Lower lobe of right lung (tissue), 2 donors: ENCODE measurements around the gene PILRB. TPM values are rescaled to one million over a fixed set of nuclear protein-coding genes. Genes with fewer than 3 reads are reported as not detected.

ENCODE experiments used
- ATAC-seq, 2 donors: fragments of 200-7000 bp; cut with Tn5 transposase; one replicate each; pipeline ENCODE4 v1.9.1; 2020 to 2022; ENCODE audit warnings: mild to moderate bottlenecking in 2 of 2, moderate library complexity in 2 of 2
- DNase-seq: peaks from one replicate; pipeline ENCODE4 v3.0.0-alpha.2; 2020
- H3K27ac ChIP-seq: fragments of 200-600 bp; one replicate; pipeline ENCODE4 v1.8.0; 2022
- H3K27me3 ChIP-seq: fragments of 200-600 bp; one replicate; pipeline ENCODE4 v1.8.0; 2022; ENCODE audit warnings: low read depth
- H3K36me3 ChIP-seq: fragments of 200-600 bp; one replicate; pipeline ENCODE4 v1.8.0; 2022; ENCODE audit warnings: mild to moderate bottlenecking
- H3K4me1 ChIP-seq: fragments of 200-600 bp; one replicate; pipeline ENCODE4 v1.8.0; 2022
- H3K4me3 ChIP-seq: fragments of 200-600 bp; one replicate; pipeline ENCODE4 v1.8.0; 2022; ENCODE audit warnings: mild to moderate bottlenecking
- H3K9me3 ChIP-seq: fragments of 200-600 bp; one replicate; pipeline ENCODE4 v1.8.0; 2022
- CTCF ChIP-seq: fragments of 200-600 bp; IDR thresholded peaks from one replicate; pipeline ENCODE4 v1.8.0; 2022; ENCODE audit warnings: antibody characterized with exemption, mild to moderate bottlenecking
- intact Hi-C: fragments of 100-400 bp; cut with DNase I; formaldehyde crosslinking; loops from one replicate; pipeline ENCODE4 v1.11.0; 2022
- total RNA-seq: library from RNA; stranded (reverse); fragmentation: NEBNext Ultra II Directional; extraction: Animal tissue kit (Norgen Biotek cat#: 25700); gene quantifications from one replicate; pipeline ENCODE4 v1.2.1, GENCODE V29; 2021
- donor health status: DM: no; HTN: yes; CAD: no; lungs with severe emphysema.

The PILRB gene
- total RNA-seq, 1 donor from 2014 or later = 35.9 TPM

GRCh38 chr7:100401811-100402210, 43.9 kb downstream of the PILRB start:
- ATAC-seq = no peak
- H3K27ac ChIP-seq = no peak overlapping the region
- no peak overlapping the region for H3K4me3 ChIP-seq
- no peaks in the 10 kb centered on the region for H3K36me3 ChIP-seq
- no peaks in the 10 kb centered on the region for H3K27me3 ChIP-seq
- TF ChIP-seq CTCF = no peak
- intact Hi-C loops = no loop called here
- H3K9me3 ChIP-seq = no peaks in the 10 kb centered on the region
- H3K4me1 ChIP-seq = no peaks in the 10 kb centered on the region
- no peak for DNase-seq

GRCh38 chr7:100402241-100402640, 44.3 kb downstream of the PILRB start:
- no peaks in the 10 kb centered on the region for H3K36me3 ChIP-seq
- TF ChIP-seq CTCF = no peak

GRCh38 chr7:100406767-100407166, 48.9 kb downstream of the PILRB start:
- Histone ChIP-seq H3K4me1 (no peaks in the 10 kb centered on the region), H3K27me3 (no peaks in the 10 kb centered on the region), H3K4me3 (no peak overlapping the region), H3K27ac (no peak overlapping the region), H3K9me3 (no peaks in the 10 kb centered on the region), H3K36me3 (no peaks in the 10 kb centered on the region)
- intact Hi-C loops = no loop called here
- no peak for TF ChIP-seq CTCF
- no peak for DNase-seq
- ATAC-seq = no peak

More at GRCh38 chr7:100402241-100402640, 44.3 kb downstream of the PILRB start:
- H3K27me3 ChIP-seq = no peaks in the 10 kb centered on the region
- H3K4me3 ChIP-seq = no peak overlapping the region
- ATAC-seq = no peak
- H3K27ac ChIP-seq = no peak overlapping the region
- no peaks in the 10 kb centered on the region for H3K4me1 ChIP-seq
- DNase-seq = no peak
- intact Hi-C loops = no loop called here
- H3K9me3 ChIP-seq = no peaks in the 10 kb centered on the region

- intact Hi-C loops = no loop called here
- Histone ChIP-seq H3K4me1 (no peaks in the 10 kb centered on the region), H3K4me3 (no peak overlapping the region), H3K36me3 (no peaks in the 10 kb centered on the region), H3K27ac (no peak overlapping the region), H3K9me3 (no peaks in the 10 kb centered on the region), H3K27me3 (no peaks in the 10 kb centered on the region)
- DNase-seq (no peak), ATAC-seq (peak; percentile 51 to 76)
- TF ChIP-seq CTCF = peak; percentile 48
Measured at GRCh38 chr7:100407285-100408180, 49.6 kb downstream of the PILRB start.

GRCh38 chr7:100411101-100411500, 53.2 kb downstream of the PILRB start:
- H3K36me3 ChIP-seq = no peaks in the 10 kb centered on the region
- H3K27ac ChIP-seq = no peak overlapping the region
- no peak for DNase-seq
- intact Hi-C loops = no loop called here
- no peaks in the 10 kb centered on the region for H3K9me3 ChIP-seq
- H3K4me1 ChIP-seq = no peaks in the 10 kb centered on the region
- no peak for ATAC-seq
- H3K27me3 ChIP-seq = no peaks in the 10 kb centered on the region
- no peak overlapping the region for H3K4me3 ChIP-seq
- no peak for TF ChIP-seq CTCF
